HUES6 (cell line): ENCODE data around the gene ARHGAP24.

ENCODE experiments used
- H3K27ac ChIP-seq: 2 replicates; pipeline ENCODE4 v1.7.0; 2013; ENCODE audit warnings: low read depth, mild to moderate bottlenecking, low read length, inconsistent platforms
- H3K27me3 ChIP-seq: 2 replicates; pipeline ENCODE4 v1.6.1; 2013; ENCODE audit warnings: low read length; ENCODE audit not compliant: control insufficient read depth, insufficient read depth
- H3K36me3 ChIP-seq: 2 replicates; pipeline ENCODE4 v1.6.1; 2013; ENCODE audit warnings: low read length; ENCODE audit not compliant: control insufficient read depth, insufficient read depth
- H3K4me1 ChIP-seq: 2 replicates; pipeline ENCODE4 v1.6.1; 2013; ENCODE audit warnings: low read length; ENCODE audit not compliant: control insufficient read depth, insufficient read depth
- H3K4me3 ChIP-seq: 2 replicates; pipeline ENCODE4 v1.5.1; 2013; ENCODE audit warnings: low read depth, low read length
- H3K9ac ChIP-seq: one replicate; pipeline ENCODE4 v1.6.1; 2013; ENCODE audit warnings: mild to moderate bottlenecking, low read length
- H3K9me3 ChIP-seq: 2 replicates; pipeline ENCODE4 v1.6.1; 2013; ENCODE audit warnings: low read depth, low read length; ENCODE audit not compliant: control insufficient read depth, insufficient read depth

Gene ARHGAP24

DNA sequence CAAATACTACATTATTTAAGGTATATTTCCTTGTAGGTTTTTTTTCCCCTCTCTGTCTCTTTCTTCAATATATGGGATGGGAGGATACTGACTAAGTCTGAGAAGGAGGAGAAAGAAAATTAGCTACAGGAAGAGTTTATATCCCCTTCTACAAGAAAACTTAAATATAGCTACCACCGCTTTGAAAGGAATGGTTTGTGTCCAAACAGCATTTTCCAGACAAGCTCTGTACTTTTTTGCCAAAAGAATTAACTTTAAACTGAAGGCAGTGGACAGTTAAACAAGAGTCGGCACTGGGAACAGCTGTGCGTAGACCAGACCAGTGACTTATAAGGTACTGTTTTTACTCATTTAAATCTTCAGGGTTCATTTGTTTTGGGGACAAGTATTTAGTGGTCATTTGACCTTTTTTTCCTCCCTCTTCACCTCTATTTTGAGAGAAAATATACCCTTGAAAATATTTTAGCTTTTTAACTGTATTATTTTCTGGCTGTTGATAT is 303.7 kb downstream of the ARHGAP24 start:
- no peak overlapping the region for H3K27ac ChIP-seq
- no peak overlapping the region for H3K9ac ChIP-seq
- 0 out of 2 replicates have a peak, but pooled peaks cover 2% of the 10 kb centered on the region for H3K9me3 ChIP-seq
- no peaks in the 10 kb centered on the region for H3K36me3 ChIP-seq
- peaks cover 32% of the 10 kb centered on the region for H3K4me1 ChIP-seq
- no peaks in the 10 kb centered on the region for H3K27me3 ChIP-seq
- H3K4me3 ChIP-seq = no peak overlapping the region

DNA sequence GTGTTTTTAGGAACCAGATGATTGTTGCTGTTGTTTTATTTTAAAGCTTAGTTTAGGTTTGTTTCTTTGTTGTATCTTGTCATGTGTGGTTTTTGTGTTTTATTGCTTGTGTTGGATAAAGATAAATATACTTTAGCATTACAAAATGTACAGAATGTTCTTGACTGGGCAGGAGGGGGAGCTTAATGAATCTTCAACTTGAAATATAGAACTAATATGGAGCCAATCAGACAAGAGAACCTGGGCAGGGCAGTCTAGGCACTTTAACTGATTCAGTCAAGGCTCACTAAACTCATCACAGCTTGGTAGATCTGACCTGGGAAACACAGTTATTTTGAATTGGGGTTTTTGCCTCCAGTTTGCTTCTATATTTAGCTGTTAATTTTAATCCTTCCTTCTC is 304.2 kb downstream of the ARHGAP24 start:
- Histone ChIP-seq H3K27me3 (no peaks in the 10 kb centered on the region), H3K36me3 (no peaks in the 10 kb centered on the region), H3K9ac (no peak overlapping the region), H3K27ac (no peak overlapping the region), H3K9me3 (0 out of 2 replicates have a peak, but pooled peaks cover 2% of the 10 kb centered on the region), H3K4me3 (no peak overlapping the region), H3K4me1 (peaks cover 27% of the 10 kb centered on the region)

DNA sequence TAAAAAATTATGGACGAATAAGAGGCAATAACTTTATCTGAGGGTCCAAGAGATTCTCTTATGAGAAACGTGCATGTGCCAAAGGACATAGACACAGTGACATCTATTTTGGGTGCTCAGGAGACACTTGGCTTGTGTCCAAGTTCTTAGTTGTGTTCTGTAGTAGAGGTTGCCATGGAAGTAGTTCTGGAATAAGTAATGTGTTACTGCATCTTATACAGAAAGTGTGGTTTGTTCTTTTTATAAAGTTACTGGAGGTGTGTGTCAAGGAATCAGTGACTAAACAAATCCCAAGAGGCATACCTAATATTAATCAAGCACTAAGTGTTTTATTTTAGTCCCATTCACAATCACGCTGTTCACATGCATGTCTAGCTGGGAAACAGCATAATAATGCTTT is 305.7 kb downstream of the ARHGAP24 start:
- Histone ChIP-seq H3K9ac (no peak overlapping the region), H3K36me3 (no peaks in the 10 kb centered on the region), H3K27ac (no peak overlapping the region), H3K4me1 (peaks cover 17% of the 10 kb centered on the region), H3K4me3 (no peak overlapping the region), H3K9me3 (no peaks in the 10 kb centered on the region), H3K27me3 (no peaks in the 10 kb centered on the region)

DNA sequence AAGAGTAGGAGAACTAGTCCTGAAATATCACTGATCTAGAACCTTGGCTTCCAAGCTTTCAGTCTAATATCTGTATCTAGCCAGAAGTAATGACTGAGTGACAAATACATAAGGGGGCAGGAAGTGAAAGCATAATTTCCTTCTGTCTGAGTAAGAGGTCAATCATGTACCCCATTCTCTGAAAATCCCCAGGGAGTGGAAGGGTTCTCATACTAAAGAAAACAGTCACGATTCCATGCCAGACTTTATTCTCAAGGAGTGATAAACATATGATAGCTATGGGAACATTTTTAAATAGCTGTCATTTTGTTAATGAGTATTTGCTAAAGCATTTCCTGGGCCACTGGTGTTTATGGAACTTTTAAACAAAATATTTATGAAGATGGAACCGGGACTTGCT is 308.5 kb downstream of the ARHGAP24 start:
- Histone ChIP-seq H3K27ac (no peak overlapping the region), H3K9ac (no peak overlapping the region), H3K4me3 (no peak overlapping the region), H3K9me3 (no peaks in the 10 kb centered on the region), H3K4me1 (peaks cover 7% of the 10 kb centered on the region), H3K27me3 (no peaks in the 10 kb centered on the region), H3K36me3 (no peaks in the 10 kb centered on the region)

DNA sequence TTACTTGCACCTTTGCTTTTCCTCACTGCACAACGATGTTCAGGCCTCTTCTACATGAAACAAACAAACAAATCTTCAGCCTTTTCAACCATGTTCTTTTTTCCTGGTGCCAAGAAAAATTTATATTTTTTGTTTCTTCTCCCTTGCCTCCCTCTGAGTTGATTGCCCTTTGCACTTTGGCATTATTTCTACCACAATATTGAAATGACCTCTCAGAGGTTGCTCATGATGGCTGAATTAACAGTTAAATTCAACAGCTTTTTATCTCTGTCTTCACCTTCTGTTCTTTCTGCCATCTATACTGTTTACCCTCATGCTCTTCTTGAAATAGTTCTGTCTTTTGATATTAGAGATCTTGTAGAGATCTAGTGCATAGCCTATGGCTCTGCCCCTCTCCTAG is 308.9 kb downstream of the ARHGAP24 start:
- H3K4me1 ChIP-seq = peaks cover 4% of the 10 kb centered on the region; the same call in 1 of the 2 replicates
- no peaks in the 10 kb centered on the region for H3K36me3 ChIP-seq
- H3K4me3 ChIP-seq = no peak overlapping the region
- H3K9ac ChIP-seq = no peak overlapping the region
- no peaks in the 10 kb centered on the region for H3K9me3 ChIP-seq
- no peaks in the 10 kb centered on the region for H3K27me3 ChIP-seq
- no peak overlapping the region for H3K27ac ChIP-seq

DNA sequence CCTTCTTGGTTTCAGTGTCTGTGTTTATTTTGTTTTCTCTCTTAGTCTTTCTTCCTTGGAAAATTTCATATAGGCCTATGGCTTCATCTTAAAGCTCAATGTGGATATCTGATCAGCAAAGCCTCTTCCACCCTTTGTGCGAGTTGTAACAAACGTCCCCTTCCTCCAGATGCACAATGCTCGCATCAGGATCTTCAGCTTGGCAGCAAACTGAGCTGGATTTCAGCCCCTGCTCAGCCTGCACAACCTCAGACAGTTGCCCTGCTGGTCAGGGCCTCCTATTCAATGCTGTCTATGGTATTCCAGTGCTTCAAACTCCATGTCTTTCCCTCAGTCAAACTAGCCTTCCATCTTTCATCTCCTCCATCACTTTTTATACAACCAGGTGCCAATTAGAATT is 309.4 kb downstream of the ARHGAP24 start:
- no peak overlapping the region for H3K27ac ChIP-seq

DNA sequence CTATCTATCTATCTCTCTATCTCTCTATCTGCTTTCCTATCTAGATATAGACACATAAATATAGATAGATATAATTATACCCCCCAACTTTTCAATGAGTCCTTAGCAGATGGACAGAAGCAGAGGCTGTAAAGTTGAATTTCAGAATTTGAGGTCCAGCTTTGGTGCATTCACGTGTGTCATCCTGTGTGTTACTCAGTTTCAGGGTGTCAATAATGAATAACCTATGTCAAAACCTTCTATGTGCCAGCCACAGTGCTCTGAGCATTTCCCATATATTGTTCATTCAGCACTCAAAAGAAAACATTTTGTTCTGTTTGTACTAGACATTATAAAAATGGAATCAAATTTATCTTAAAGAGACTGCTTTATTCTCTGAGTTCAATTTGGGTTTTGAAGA is 310.0 kb downstream of the ARHGAP24 start:
- no peak overlapping the region for H3K4me3 ChIP-seq
- H3K9me3 ChIP-seq = no peaks in the 10 kb centered on the region

More for the DNA sequence above, 309.4 kb downstream of the ARHGAP24 start:
- Histone ChIP-seq H3K4me1 (no peaks in the 10 kb centered on the region), H3K4me3 (no peak overlapping the region), H3K36me3 (no peaks in the 10 kb centered on the region), H3K27me3 (no peaks in the 10 kb centered on the region), H3K9me3 (no peaks in the 10 kb centered on the region), H3K9ac (no peak overlapping the region)

DNA sequence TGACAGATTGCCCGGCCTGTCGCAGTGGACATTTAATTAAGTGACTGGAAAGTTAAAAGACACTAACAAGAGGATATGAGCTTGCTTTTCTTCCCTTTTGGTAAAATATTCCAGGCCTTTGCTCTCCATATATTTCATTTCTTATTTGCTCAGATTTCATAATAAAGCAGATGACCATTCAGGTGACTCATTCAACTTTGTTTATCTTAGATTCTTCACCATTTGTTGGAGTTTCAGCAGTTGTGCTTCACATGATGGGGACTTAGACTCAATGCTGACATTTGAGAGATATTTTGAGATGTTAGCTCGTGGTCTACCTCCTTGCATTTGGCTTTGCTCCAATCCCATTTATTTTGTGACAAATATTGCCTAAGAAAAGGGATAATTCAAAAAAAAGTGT is 312.2 kb downstream of the ARHGAP24 start:
- H3K4me3 ChIP-seq = no peak overlapping the region
- H3K36me3 ChIP-seq = no peaks in the 10 kb centered on the region
- no peaks in the 10 kb centered on the region for H3K27me3 ChIP-seq
- H3K9me3 ChIP-seq = no peaks in the 10 kb centered on the region
- H3K27ac ChIP-seq = no peak overlapping the region
- H3K4me1 ChIP-seq = no peaks in the 10 kb centered on the region
- H3K9ac ChIP-seq = no peak overlapping the region

More for the DNA sequence above, 310.0 kb downstream of the ARHGAP24 start:
- Histone ChIP-seq H3K9ac (no peak overlapping the region), H3K27ac (no peak overlapping the region), H3K27me3 (no peaks in the 10 kb centered on the region), H3K36me3 (no peaks in the 10 kb centered on the region), H3K4me1 (no peaks in the 10 kb centered on the region)

DNA sequence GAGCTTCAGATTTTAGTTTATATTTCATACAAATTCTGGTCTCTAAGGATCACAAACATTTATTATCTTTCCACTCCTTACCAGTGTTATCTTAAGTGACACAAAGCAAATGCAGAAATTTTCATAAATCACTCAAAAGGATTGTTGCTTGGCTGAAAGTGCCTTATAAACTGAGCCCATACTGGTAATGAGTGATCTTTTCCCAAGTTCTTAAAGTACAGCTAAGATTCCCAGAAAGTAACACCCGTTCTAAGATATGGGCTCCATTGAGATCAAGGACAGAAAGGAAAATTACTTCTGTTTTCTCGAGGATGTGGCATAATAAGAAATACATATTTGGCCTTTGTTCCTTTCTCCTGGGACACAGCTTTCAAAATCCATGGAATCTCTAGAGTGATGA is 313.7 kb downstream of the ARHGAP24 start:
- Histone ChIP-seq H3K27ac (no peak overlapping the region), H3K4me1 (no peaks in the 10 kb centered on the region), H3K9ac (no peak overlapping the region), H3K36me3 (no peaks in the 10 kb centered on the region), H3K27me3 (no peaks in the 10 kb centered on the region), H3K9me3 (no peaks in the 10 kb centered on the region), H3K4me3 (no peak overlapping the region)

DNA sequence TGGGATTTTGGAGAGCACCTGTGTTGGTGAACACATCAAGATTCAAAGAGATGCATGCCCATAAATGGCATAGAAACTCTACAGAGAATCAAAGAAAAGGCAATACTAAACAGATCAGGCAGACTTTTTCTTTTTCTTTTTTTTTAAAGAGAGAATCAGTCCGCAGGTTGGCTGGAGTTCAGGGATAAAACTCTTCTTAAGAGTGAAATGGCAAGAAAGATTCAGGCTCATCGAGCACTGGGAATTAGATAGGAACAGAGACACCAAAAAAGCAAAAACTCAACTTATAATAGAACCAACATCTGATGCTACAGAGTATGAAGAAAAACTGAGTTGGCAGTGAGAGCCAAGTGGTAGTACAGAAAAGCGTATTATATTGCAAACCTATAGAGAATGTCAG is 314.3 kb downstream of the ARHGAP24 start:
- Histone ChIP-seq H3K27me3 (no peaks in the 10 kb centered on the region), H3K4me1 (no peaks in the 10 kb centered on the region), H3K4me3 (no peak overlapping the region), H3K9ac (no peak overlapping the region), H3K27ac (no peak overlapping the region), H3K9me3 (no peaks in the 10 kb centered on the region), H3K36me3 (no peaks in the 10 kb centered on the region)

DNA sequence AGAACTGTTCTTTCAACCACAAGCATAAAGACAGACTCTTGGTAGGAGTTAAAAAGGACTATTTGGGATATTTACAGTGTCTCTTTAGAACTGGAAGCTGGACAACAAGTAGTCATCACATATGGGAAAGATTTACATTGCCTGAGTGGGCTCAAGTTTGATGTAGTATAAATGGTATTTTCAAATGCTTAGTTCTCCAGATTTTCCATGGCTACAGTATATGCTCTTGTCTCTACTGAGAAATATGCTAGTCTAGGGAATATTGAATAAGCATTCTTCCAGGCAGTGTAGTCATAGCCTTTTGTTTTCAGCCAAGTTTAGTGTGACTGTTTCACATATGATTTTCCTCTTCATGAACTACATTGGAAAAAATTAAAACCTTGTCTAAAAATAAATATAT is 315.6 kb downstream of the ARHGAP24 start:
- Histone ChIP-seq H3K4me1 (no peaks in the 10 kb centered on the region), H3K4me3 (no peak overlapping the region), H3K36me3 (no peaks in the 10 kb centered on the region), H3K27me3 (no peaks in the 10 kb centered on the region), H3K27ac (no peak overlapping the region), H3K9me3 (no peaks in the 10 kb centered on the region), H3K9ac (no peak overlapping the region)
